DOHH2 (cell line): Measurements from ENCODE around the gene RASIP1.

ENCODE experiments used
- H3F3A ChIP-seq: fragments of 200-600 bp; sonication (generic), shearing (Covaris generic); 2 replicates; pipeline ENCODE4 v1.6.0; 2016; ENCODE audit warnings: antibody characterized with exemption, mild to moderate bottlenecking; ENCODE audit not compliant: control insufficient read depth, insufficient read depth
- H3K27ac ChIP-seq: fragments of 200-600 bp; sonication (generic); 2 replicates; pipeline ENCODE4 v1.5.1; 2014; ENCODE audit warnings: low read depth, mild to moderate bottlenecking, low read length, moderate library complexity
- H3K27me3 ChIP-seq: fragments of 200-600 bp; sonication (generic); 2 replicates; pipeline ENCODE4 v1.6.1; 2014; ENCODE audit warnings: mild to moderate bottlenecking, low read length, mixed read lengths; ENCODE audit not compliant: control insufficient read depth
- H3K36me3 ChIP-seq: fragments of 200-600 bp; sonication (generic); 2 replicates; pipeline ENCODE4 v1.6.1; 2014; ENCODE audit warnings: mild to moderate bottlenecking, low read length, moderate library complexity, mixed read lengths; ENCODE audit not compliant: control insufficient read depth
- H3K4me1 ChIP-seq: fragments of 200-600 bp; sonication (generic); 2 replicates; pipeline ENCODE4 v1.6.1; 2014; ENCODE audit warnings: mild to moderate bottlenecking, low read length, mixed read lengths; ENCODE audit not compliant: control insufficient read depth
- H3K4me2 ChIP-seq: fragments of 200-600 bp; sonication (generic); 2 replicates; pipeline ENCODE4 v1.6.0; 2014; ENCODE audit warnings: mild to moderate bottlenecking, low read length, moderate library complexity
- H3K4me3 ChIP-seq: fragments of 200-600 bp; sonication (generic); 2 replicates; pipeline ENCODE4 v1.5.1; 2014; ENCODE audit warnings: mild to moderate bottlenecking, low read length, mixed read lengths
- H3K79me2 ChIP-seq: fragments of 200-600 bp; sonication (generic); 2 replicates; pipeline ENCODE4 v1.6.1; 2014; ENCODE audit warnings: mild to moderate bottlenecking, low read length, mixed read lengths; ENCODE audit not compliant: control insufficient read depth
- H3K9me2 ChIP-seq: fragments of 200-600 bp; sonication (generic); replicated peaks from 2 replicates; pipeline ENCODE4 v1.6.1; 2014; ENCODE audit warnings: mild to moderate bottlenecking, low read length, mixed read lengths; ENCODE audit not compliant: control insufficient read depth
- H3K9me3 ChIP-seq: fragments of 200-600 bp; sonication (generic); 2 replicates; pipeline ENCODE4 v1.6.1; 2014; ENCODE audit warnings: antibody characterized with exemption, low read length, mixed read lengths; ENCODE audit not compliant: control insufficient read depth, insufficient read depth
- H4K20me1 ChIP-seq: fragments of 200-600 bp; sonication (generic); 2 replicates; pipeline ENCODE4 v1.6.0; 2014; ENCODE audit warnings: low read depth, mild to moderate bottlenecking, antibody characterized with exemption, low read length, moderate library complexity; ENCODE audit not compliant: control insufficient read depth, insufficient read depth
- EZH2phosphoT487 ChIP-seq: fragments of 200-600 bp; sonication (generic); IDR thresholded peaks from 2 replicates; pipeline ENCODE4 v1.6.1; 2017; ENCODE audit warnings: borderline replicate concordance, mild to moderate bottlenecking, antibody characterized with exemption, low read length, moderate library complexity, mixed read lengths
- TF ChIP-seq, protein P1 (sequence below): fragments of 200-600 bp; sonication (generic); IDR thresholded peaks from one replicate; pipeline ENCODE4 v1.5.1; 2014; ENCODE audit warnings: antibody characterized with exemption, mild to moderate bottlenecking, low read depth, low read length; ENCODE audit not compliant: poor library complexity, severe bottlenecking

RASIP1 gene

DNA sequence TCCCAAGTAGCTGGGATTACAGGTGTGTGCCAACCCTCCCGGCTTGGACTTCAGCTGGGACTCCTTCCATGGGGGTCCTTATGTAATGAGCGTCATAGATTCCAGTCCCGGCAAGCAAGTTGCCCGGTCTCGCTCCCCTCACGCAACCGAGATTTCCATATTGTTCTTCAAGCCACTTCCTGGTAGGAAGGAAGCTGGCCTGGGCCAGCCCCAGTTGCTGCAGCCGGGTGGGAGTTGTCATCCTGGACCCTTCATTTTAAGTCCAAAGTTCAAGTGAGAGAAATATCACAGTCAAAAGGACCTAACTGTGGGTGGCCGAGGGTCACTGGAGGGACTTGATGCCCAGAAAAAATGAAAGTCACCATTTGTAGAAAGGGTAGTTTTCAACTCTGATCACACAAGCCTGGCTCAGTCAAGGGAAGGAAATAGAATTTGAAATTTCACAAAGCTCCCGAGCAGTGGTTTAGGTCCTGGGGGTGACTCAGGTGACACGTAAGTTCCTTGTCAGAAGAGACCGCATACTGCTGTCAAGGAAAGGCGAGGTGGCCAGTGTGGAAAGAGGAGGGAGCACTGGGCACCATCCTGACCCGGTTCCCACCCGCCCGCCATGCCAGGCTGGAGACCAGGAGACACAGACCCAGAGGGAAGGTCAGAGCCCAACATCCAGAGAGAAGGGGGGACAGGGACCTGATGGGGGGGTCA lies 20.2 kb upstream of the RASIP1 start:
- H3K4me1 ChIP-seq, result peaks cover 7% of the 10 kb centered on the region
- no peaks in the 10 kb centered on the region for H3K9me2 ChIP-seq
- H3K79me2 ChIP-seq, result no peaks in the 10 kb centered on the region
- peaks cover 7% of the 10 kb centered on the region for H3K27me3 ChIP-seq
- H3K27ac ChIP-seq, result no peak overlapping the region
- peak overlapping the region; percentile 21; the same call in 1 of the 2 replicates for H3K4me2 ChIP-seq
- no peaks in the 10 kb centered on the region for H3F3A ChIP-seq
- no peak overlapping the region for H3K4me3 ChIP-seq
- no peaks in the 10 kb centered on the region for H3K9me3 ChIP-seq
- no peaks in the 10 kb centered on the region for H4K20me1 ChIP-seq
- H3K36me3 ChIP-seq, result no peaks in the 10 kb centered on the region
- TF ChIP-seq, protein P1, sequence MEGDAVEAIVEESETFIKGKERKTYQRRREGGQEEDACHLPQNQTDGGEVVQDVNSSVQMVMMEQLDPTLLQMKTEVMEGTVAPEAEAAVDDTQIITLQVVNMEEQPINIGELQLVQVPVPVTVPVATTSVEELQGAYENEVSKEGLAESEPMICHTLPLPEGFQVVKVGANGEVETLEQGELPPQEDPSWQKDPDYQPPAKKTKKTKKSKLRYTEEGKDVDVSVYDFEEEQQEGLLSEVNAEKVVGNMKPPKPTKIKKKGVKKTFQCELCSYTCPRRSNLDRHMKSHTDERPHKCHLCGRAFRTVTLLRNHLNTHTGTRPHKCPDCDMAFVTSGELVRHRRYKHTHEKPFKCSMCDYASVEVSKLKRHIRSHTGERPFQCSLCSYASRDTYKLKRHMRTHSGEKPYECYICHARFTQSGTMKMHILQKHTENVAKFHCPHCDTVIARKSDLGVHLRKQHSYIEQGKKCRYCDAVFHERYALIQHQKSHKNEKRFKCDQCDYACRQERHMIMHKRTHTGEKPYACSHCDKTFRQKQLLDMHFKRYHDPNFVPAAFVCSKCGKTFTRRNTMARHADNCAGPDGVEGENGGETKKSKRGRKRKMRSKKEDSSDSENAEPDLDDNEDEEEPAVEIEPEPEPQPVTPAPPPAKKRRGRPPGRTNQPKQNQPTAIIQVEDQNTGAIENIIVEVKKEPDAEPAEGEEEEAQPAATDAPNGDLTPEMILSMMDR, result no peak
- TF ChIP-seq EZH2phosphoT487, result no peak

DNA sequence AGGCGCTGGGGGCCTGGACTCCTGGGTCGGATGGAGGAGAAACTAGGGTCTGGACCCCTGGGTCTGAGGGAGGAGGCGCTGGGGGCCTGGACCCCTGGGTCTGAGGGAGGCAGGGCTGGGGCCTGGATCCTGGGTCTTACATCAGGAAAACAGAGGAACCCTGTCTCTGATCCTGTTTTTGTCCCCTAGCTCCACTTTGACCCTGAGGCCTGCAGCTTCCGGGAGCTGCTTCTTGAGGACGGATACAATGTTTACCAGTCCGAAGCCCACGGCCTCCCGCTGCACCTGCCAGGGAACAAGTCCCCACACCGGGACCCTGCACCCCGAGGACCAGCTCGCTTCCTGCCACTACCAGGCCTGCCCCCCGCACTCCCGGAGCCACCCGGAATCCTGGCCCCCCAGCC lies 17.3 kb upstream of the RASIP1 start:
- no peak overlapping the region for H3K27ac ChIP-seq
- no peaks in the 10 kb centered on the region for H3K36me3 ChIP-seq
- TF ChIP-seq, protein P1, result no peak
- no peak for TF ChIP-seq EZH2phosphoT487
- no peaks in the 10 kb centered on the region for H3K9me3 ChIP-seq
- no peaks in the 10 kb centered on the region for H3K9me2 ChIP-seq
- peaks cover 15% of the 10 kb centered on the region for H3K27me3 ChIP-seq
- H3K79me2 ChIP-seq, result no peaks in the 10 kb centered on the region
- H4K20me1 ChIP-seq, result no peaks in the 10 kb centered on the region
- H3K4me3 ChIP-seq, result no peak overlapping the region
- H3K4me2 ChIP-seq, result no peak overlapping the region
- H3F3A ChIP-seq, result no peaks in the 10 kb centered on the region
- H3K4me1 ChIP-seq, result peaks cover 14% of the 10 kb centered on the region

DNA sequence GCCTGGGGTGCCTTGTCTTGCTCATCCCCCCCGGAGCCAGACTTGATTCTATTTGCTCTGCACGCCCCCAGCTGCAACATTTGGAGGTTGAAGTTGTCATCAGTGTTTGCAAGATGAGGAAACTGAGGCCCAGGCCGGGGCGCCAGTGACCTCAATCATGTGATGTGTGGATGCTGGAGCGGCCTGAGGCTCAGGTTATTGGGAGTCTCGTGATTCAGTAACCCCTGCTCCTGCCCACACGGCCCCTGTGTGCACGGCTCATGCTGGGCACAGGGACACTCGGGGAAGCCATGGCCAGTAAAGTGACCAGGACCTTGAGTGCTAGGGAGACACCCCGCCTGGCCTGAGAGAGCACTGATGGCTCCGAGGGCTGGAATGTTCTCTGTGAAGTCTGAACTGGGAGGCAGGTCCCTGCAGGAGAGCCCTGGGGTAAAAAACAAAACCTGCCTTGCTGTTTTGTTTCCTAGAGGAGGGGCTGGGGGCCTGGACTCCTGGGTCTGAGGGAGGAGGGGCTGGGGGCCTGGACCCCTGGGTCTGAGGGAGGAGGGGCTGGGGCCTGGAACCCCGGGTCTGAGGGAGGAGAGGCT lies 16.8 kb upstream of the RASIP1 start:
- H3K27me3 ChIP-seq, result peaks cover 18% of the 10 kb centered on the region
- no peaks in the 10 kb centered on the region for H3K9me2 ChIP-seq
- no peak overlapping the region for H3K4me2 ChIP-seq
- H3K4me3 ChIP-seq, result no peak overlapping the region
- peaks cover 20% of the 10 kb centered on the region for H3K4me1 ChIP-seq
- H4K20me1 ChIP-seq, result no peaks in the 10 kb centered on the region
- H3K9me3 ChIP-seq, result no peaks in the 10 kb centered on the region
- TF ChIP-seq, protein P1, result no peak
- no peak for TF ChIP-seq EZH2phosphoT487
- H3K36me3 ChIP-seq, result no peaks in the 10 kb centered on the region
- H3K79me2 ChIP-seq, result no peaks in the 10 kb centered on the region
- 0 out of 2 replicates have a peak, but pooled peaks cover under 1% of the 10 kb centered on the region for H3F3A ChIP-seq
- H3K27ac ChIP-seq, result no peak overlapping the region
